Measurements from ENCODE around the gene SDSL.

GRCh38 chr12:113427882-113428281 is 5.7 kb downstream of the SDSL start:
- no peak for TF ChIP-seq ZNF747 (tag by site-specific recombination; IDR thresholded peaks at IDR 0.05)
- TF ChIP-seq REST (tag by site-specific recombination; IDR thresholded peaks at IDR 0.05) = peak; percentile 80
- TF ChIP-seq, protein P1, sequence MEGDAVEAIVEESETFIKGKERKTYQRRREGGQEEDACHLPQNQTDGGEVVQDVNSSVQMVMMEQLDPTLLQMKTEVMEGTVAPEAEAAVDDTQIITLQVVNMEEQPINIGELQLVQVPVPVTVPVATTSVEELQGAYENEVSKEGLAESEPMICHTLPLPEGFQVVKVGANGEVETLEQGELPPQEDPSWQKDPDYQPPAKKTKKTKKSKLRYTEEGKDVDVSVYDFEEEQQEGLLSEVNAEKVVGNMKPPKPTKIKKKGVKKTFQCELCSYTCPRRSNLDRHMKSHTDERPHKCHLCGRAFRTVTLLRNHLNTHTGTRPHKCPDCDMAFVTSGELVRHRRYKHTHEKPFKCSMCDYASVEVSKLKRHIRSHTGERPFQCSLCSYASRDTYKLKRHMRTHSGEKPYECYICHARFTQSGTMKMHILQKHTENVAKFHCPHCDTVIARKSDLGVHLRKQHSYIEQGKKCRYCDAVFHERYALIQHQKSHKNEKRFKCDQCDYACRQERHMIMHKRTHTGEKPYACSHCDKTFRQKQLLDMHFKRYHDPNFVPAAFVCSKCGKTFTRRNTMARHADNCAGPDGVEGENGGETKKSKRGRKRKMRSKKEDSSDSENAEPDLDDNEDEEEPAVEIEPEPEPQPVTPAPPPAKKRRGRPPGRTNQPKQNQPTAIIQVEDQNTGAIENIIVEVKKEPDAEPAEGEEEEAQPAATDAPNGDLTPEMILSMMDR (tag by site-specific recombination; IDR thresholded peaks at IDR 0.05) = no peak
- no peak for TF ChIP-seq ZNF549 (tag by site-specific recombination; IDR thresholded peaks at IDR 0.05)
- TF ChIP-seq, protein P2, sequence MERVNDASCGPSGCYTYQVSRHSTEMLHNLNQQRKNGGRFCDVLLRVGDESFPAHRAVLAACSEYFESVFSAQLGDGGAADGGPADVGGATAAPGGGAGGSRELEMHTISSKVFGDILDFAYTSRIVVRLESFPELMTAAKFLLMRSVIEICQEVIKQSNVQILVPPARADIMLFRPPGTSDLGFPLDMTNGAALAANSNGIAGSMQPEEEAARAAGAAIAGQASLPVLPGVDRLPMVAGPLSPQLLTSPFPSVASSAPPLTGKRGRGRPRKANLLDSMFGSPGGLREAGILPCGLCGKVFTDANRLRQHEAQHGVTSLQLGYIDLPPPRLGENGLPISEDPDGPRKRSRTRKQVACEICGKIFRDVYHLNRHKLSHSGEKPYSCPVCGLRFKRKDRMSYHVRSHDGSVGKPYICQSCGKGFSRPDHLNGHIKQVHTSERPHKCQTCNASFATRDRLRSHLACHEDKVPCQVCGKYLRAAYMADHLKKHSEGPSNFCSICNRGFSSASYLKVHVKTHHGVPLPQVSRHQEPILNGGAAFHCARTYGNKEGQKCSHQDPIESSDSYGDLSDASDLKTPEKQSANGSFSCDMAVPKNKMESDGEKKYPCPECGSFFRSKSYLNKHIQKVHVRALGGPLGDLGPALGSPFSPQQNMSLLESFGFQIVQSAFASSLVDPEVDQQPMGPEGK (tag by site-specific recombination; IDR thresholded peaks at IDR 0.05) = no peak
- no peak for TF ChIP-seq TCF7L2 (IDR thresholded peaks at IDR 0.05; ENCODE audit: borderline replicate concordance, low read depth, low read length)
- no peak for TF ChIP-seq YY1 (tag by site-specific recombination; IDR thresholded peaks at IDR 0.05)
- TF ChIP-seq ZBTB7A (tag by site-specific recombination; IDR thresholded peaks at IDR 0.05; ENCODE audit: low read depth) = no peak
- TF ChIP-seq, protein P3, sequence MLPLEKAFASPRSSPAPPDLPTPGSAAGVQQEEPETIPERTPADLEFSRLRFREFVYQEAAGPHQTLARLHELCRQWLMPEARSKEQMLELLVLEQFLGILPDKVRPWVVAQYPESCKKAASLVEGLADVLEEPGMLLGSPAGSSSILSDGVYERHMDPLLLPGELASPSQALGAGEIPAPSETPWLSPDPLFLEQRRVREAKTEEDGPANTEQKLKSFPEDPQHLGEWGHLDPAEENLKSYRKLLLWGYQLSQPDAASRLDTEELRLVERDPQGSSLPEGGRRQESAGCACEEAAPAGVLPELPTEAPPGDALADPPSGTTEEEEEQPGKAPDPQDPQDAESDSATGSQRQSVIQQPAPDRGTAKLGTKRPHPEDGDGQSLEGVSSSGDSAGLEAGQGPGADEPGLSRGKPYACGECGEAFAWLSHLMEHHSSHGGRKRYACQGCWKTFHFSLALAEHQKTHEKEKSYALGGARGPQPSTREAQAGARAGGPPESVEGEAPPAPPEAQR (tag by site-specific recombination; IDR thresholded peaks at IDR 0.05) = no peak
- no peak for TF ChIP-seq ZNF658 (tag by site-specific recombination; IDR thresholded peaks at IDR 0.05)
- TF ChIP-seq ZNF138 (tag by site-specific recombination; IDR thresholded peaks at IDR 0.05; ENCODE audit: borderline replicate concordance) = no peak
- no peak for TF ChIP-seq ZNF274 (IDR thresholded peaks at IDR 0.05; ENCODE audit: low read length)
- no peak for TF ChIP-seq ZNF274 (tag by site-specific recombination; IDR thresholded peaks at IDR 0.05; ENCODE audit: borderline replicate concordance)

All from HEK293 (cell line).